GM21619 (cell line): ENCODE measurements around the gene ZNHIT2.
"Not testable (repeated sequence)": the region's sequence is repeated elsewhere in the genome, so short reads cannot be mapped to it uniquely, and the experiment has no call there.

Experiments used
- ATAC-seq: cut with Tn5 transposase; IDR thresholded peaks from one replicate; pipeline ENCODE4 v1.9.1; 2021; ENCODE audit not compliant: unreplicated experiment

The ZNHIT2 gene

DNA sequence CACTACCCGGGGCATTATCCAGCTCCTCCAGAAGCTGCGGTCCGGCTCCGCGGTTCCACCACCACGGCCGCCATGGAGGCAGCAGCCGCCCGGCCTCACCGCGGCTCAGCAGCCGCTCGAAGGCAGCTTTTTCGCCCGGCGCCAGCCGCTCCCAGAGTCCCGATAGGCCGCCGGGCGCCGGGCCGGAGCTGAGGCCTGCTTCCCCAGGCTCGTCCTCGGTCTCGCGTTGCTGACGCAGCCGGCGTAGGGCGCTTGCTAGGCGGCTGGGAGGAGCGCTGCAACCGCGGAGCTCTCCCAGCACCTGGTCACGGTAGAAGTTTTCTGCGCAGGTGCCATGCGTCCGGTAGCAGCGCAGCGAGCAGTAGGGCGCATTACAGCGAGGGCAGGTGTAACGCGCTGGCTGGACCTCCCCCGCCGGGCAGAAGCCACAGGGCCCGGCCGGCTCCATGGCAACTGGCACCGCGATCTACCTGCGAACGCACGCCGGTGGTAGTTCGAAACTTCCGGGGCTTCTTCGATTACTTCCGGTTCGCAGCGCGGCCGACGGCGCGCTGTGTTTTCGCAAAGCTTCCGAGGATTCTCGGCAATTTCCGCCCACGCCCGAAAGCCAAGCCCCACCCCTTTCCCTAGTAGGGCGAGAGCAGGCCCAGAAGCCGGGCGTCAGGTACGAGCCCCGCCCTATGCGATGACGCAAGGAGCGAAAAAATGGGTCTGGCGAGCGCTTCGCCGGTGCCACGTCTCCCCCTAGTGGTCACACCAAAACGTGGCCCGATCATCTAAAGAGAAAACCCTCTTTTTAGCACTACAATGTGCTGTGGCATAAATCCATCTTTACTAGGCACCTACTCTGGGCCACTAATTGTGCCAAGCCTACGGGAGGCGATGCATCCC, at the start of gene ZNHIT2:
Gene ZNHIT2, minus strand, starts transcription at position 496 of the 891 bp plus-strand sequence. Its CDS starts 48 bp downstream, at position 448.
- peak; percentile 49 for ATAC-seq

GRCh38 chr11:65166893-65167292, 49.4 kb upstream of the ZNHIT2 start:
- no peak for ATAC-seq

DNA sequence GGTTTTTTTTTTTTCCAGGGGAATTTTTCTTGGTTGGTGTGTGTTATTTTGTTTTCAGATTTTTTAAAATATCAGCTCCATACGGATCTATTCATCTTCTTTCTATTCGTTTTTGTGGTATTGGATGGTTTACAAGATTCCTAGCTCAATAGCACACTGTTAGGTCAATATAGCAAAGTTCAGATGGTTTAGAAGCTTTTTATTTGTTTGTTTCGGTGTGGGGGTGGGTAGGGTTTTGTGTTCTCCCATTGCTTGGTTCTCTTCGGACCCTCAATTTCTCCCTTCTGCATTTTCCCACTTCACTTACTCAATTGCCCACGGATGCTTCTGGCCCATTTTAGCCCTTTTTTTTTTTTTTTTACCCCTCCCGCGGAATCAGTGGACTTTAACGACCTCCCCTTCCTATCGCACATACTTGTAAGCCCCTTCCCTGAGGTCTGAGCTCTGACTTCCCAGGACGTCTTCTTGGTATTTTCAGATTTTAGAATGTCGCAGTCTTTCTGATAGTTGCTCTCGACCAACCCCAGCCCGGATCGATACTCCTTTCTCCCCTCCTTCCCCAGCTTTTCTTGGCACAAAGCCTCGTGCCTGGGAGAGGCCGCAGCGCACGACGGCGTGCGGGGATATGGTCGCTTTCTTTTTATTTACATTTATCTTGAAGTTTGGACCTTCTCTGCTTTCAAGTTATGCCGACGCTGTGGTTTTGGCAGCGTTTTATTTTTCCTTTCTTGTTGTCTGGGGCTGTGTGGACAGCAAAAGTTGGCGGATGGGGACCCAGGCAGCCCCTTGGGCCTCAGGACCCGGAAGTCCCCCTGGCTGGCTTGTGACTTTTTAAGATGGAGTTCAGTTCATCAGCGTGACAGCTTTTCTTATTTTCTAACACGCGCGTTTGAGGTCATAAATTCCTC, 48.2 kb upstream of the ZNHIT2 start:
- no peak for ATAC-seq

DNA sequence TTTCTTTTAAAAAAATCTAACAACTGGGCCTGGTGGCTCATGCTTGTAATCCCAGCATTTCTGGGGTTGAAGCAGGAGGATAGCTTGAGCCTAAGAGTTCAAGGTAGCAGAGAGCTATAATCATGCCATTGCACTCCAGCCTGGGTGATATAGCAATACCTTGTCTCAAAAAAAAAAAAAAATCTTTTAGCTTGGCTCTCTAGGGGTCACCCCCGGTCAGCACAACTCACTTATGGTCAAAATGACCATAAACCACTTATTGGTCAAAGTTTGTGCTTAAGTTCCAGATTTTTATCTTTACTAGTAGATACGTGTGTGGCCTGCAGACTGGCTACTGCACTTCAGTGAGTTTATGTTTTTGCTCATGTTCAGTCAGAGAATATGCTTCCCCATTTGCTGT, 46.2 kb upstream of the ZNHIT2 start:
- no peak for ATAC-seq

DNA sequence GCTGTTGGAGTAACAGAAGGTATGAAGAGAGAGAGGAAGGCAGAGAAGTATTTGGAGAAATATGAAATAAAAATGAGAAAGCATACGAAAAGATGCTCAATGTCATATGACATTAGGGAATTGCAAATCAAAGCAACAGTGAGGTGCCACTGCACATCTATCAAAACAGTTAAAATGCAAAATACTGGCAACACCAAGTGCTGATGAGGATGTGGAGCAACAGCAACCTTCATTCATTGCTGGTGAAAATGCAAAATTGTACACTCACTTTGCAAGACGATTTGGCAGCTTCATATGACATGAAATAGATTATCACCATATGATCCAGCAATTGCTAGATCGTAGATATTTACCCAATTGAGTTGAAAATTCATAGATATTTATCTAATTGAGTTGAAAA, 43.1 kb upstream of the ZNHIT2 start:
- ATAC-seq = no peak

- no peak for ATAC-seq
Observed at GRCh38 chr11:65159012-65159411, 41.5 kb upstream of the ZNHIT2 start.

DNA sequence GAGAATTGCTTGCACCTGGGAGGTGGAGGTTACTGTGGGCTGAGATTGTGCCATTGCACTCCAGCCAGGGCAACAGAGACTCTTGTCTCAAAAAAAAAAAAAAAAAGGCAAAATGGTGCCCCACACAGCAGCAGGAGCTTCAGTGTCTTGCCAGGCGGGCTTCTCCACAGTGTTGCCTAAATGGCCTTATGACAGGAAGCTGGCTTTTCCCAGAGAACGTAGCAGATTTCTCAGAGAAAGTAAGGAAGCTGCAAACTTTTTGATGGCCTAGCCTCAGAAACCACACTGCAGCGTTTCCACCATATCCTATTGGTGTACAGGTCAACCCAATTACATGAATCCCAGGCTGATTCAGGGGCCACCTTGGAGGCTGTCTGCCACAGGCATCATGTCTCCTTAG, 39.8 kb upstream of the ZNHIT2 start:
- ATAC-seq = no peak

DNA sequence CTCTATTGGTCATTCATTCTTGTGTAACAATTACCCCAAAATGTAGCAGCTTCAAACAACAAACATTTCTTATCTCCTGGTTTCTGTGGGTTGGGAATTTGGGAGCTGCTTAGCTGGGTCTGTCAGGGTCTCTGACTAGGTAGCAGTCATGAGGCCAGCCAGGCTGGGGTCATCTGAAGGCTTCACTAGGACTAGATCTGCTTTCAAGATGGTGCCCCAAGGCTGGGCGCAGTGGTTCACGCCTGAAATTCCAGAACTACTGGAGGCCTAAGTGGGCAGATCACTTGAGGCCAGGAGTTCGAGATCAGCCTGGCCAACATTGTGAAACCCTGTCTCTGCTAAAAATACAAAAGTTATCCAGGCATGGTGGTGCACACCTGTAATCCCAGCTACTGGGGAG, 39.4 kb upstream of the ZNHIT2 start:
- ATAC-seq = no peak

DNA sequence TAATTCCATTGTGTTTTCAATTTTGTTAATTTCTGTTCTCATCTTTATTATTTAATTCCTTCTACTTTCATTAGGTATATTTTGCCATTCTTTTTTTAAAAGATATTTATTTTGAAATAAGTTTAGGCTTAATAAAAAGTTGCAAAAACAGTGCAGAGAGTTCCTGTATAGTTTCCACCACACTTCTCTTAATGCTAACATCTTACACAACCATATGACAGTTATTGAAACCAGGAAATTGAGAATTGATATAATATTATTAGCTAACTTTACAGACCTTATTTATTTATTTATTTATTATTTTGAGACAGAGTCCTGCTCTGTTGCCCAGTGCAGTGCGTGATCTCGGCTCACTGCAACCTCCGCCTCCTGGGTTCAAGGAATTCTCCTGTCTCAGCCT, 38.8 kb upstream of the ZNHIT2 start:
- no peak for ATAC-seq

DNA sequence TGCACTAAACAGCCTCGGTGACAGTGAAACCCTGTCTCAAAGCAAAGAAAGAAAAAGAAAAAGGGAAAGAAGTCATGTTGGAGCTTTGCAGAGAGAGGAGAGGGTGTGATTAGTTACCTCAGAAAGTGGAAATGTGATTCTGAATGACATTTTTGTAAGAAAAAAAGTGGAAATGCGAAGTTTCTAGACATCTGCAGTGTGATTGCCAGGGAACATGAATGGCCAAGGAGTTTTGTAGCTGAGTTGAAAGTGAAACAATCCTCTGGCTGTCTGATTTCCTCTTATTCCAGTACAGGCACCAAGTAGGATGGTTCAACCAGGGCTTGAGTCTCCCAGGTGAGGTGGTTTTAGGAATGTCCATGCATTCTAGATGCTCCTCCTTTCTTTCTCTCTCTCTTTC, 34.6 kb upstream of the ZNHIT2 start:
- no peak for ATAC-seq

DNA sequence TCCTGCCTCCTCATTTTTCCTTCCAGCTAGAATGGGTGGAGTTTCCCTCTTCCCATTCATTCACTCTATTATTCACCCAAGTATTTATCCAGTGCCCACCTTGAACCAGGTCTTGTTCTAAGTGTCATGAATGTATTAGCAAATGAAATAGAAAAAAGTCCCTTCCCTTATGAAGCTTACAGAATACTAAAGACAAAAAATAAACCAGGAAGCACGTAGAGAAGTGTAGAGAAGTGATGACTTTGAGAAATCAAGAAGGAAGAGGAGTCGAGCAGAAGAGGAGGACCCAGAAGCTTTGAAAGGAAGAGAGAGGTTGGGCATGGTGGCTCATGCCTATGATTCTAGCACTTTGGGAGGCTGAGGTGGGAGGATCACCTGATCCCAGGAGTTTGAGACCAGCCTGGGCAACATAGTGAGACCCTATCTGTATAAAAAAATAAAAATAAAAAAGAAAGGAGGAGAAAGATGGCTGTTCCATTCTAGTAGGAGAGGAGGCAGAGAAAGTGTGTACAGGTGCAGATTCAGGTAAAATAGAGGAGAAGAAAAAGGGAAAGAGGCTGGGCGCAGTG, 33.9 kb upstream of the ZNHIT2 start:
- no peak for ATAC-seq

DNA sequence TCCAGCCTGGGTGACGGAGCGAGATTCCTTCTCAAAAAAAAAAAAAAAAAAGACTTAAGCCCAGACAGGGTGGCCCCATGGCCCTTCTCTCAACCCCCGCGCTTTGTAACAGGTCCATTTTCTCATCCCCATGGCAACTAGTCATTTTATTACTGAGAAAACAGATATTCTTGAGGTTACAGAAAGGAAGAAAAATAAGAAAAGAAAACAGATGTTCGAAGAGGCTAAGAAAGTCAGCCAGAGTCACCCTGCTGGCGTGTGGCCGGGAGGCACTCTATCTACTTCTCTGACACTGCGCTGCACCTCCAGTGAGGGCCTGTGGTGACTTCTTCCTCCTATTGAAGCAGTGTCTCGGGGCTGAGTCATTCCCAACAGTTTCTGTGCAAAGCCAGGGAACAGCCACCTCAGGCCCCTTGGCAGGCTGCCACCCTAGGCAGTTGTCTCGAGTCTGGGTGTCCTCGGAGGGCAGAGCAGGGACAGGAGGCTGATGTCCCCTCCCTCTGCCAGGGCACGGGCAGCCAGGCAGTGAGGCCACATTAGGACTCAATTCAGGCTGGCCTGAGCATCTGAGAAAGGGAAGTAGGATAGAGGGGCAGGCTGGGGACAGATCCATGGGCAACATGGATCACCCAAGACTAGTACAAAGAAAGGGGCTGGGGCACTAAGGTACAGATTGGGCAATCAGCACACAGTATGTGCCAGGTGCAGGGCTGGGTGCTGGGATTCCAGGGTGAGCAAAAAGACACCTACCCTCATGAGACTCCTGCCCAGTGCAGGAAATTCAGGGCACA, 33.2 kb upstream of the ZNHIT2 start:
- ATAC-seq = no peak

DNA sequence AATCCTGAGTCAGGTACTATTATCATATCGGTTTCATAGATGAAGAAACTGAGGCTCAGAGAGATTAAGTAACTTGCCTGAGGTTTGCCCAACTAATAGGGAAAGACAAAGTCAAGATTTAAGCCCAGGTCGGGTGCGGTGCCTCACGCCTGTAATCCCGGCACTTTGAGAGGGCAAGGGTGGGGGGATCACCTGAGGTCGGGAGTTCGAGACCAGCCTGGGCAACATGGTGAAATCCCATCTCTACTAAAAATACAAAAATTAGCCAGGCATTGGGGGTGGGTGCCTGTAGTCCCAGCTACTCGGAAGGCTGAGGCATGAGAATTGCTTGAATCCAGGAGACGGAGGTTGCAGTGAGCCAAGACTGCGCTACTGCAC, 32.6 kb upstream of the ZNHIT2 start:
- not testable (repeated sequence) for ATAC-seq

GRCh38 chr11:65148657-65149056, 31.2 kb upstream of the ZNHIT2 start:
- ATAC-seq = no peak

GRCh38 chr11:65147352-65148075, 30.0 kb upstream of the ZNHIT2 start:
- no peak for ATAC-seq

GRCh38 chr11:65141896-65142494, 24.5 kb upstream of the ZNHIT2 start:
- ATAC-seq = no peak

- ATAC-seq = no peak
Observed at GRCh38 chr11:65136515-65137096, 19.1 kb upstream of the ZNHIT2 start.

DNA sequence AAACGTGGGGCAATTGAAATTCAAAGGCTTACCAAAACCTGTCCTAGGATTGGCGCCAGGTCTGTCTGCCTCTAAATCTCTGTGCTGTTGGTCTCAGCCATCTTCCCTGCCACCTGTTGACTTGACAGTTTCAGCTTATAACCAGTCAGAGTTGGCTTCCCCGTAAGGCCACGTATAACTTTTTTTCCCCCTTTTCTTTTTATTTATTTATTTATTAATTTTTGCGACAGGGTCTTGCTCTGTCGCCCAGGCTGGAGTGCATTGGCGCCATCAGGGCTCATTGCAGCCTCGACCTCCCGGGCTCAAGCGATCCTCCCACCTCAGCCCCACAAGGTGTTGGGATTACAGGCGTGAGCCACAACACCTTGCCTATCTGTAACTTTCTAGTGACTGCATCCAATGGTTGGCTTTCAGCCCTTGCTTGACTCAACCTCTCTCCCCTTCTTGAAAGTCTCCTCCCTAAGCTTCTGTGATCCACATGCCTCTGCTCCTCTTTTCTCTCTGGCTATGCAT, 18.2 kb upstream of the ZNHIT2 start:
- no peak for ATAC-seq

- peak; percentile 62 for ATAC-seq
Observed at GRCh38 chr11:65134952-65135632, 17.6 kb upstream of the ZNHIT2 start.
